Esophagus muscularis mucosa (tissue), 4 donors: Measurements from ENCODE around the gene SEC61B. TPM values are rescaled to one million over a fixed set of nuclear protein-coding genes. Genes with fewer than 3 reads are reported as not detected.

Source experiments
- DNase-seq: peaks from one replicate; pipeline ENCODE4 v3.0.0-alpha.2; 2017; ENCODE audit errors: extremely low spot score
- H3K27ac ChIP-seq, 4 donors: fragments of 200-600 bp; sonication (generic); replicated peaks in 1 of 4; 1 replicate in 3 of 4; 2 replicates in 1 of 4; pipeline ENCODE4 v1.5.1; 2016 to 2019; ENCODE audit warnings: mild to moderate bottlenecking in 1 of 4
- H3K27me3 ChIP-seq, 4 donors: fragments of 200-600 bp; sonication (generic); one replicate each; pipeline versions ENCODE4 v1.5.1 to v1.6.0; 2016 to 2019
- H3K36me3 ChIP-seq, 4 donors: fragments of 200-600 bp; sonication (generic); one replicate each; pipeline ENCODE4 v1.5.1; 2016 to 2019
- H3K4me1 ChIP-seq, 4 donors: fragments of 200-600 bp; sonication (generic); one replicate each; pipeline ENCODE4 v1.5.1; 2016 to 2019
- H3K4me3 ChIP-seq, 4 donors: fragments of 200-600 bp; sonication (generic); 1 replicate in 2 of 4; 2 replicates in 2 of 4; pipeline ENCODE4 v1.5.1; 2016 to 2019; ENCODE audit warnings: mild to moderate bottlenecking in 4 of 4, moderate library complexity in 1 of 4
- H3K9me3 ChIP-seq, 4 donors: fragments of 200-600 bp; sonication (generic); 1 replicate in 3 of 4; 2 replicates in 1 of 4; pipeline ENCODE4 v1.5.1; 2016 to 2019
- CTCF ChIP-seq, 3 experiments: fragments of 200-600 bp in 2 of 3; fragments of 450-650 bp in 1 of 3; sonication (generic) in 2 of 3; IDR thresholded peaks; one replicate each; pipeline ENCODE4 v1.5.1; 2017 to 2019; ENCODE audit warnings: antibody characterized with exemption in 3 of 3, mild to moderate bottlenecking in 2 of 3, moderate library complexity in 1 of 3
- EP300 ChIP-seq: sonication (generic); formaldehyde crosslinking; IDR thresholded peaks from one replicate; pipeline ENCODE4 v1.6.1; 2017; ENCODE audit warnings: antibody characterized with exemption
- POLR2A ChIP-seq: fragments of 450-650 bp; IDR thresholded peaks from one replicate; pipeline ENCODE4 v1.6.1; 2017; ENCODE audit warnings: antibody characterized with exemption, moderate library complexity, mild to moderate bottlenecking, low read depth
- POLR2AphosphoS5 ChIP-seq, 2 donors: sonication (generic); formaldehyde crosslinking; IDR thresholded peaks; one replicate each; pipeline ENCODE4 v1.6.1; 2017; ENCODE audit warnings: antibody characterized with exemption in 2 of 2
- WGBS: methylation state at CpG from one replicate; pipeline ENCODE4 v1.1.5; 2018; 5-methylcytosine and 5-hydroxymethylcytosine counted together
- intact Hi-C: fragments of 100-400 bp; cut with DNase I; formaldehyde crosslinking; loops from one replicate; pipeline ENCODE4 v1.15.1; 2023
- total RNA-seq, 4 donors: library from RNA; depleted of rRNA; stranded (reverse); fragments of >200 nt; gene quantifications; one replicate each; pipeline versions ENCODE4 v1.1.0 to v1.2.1, GENCODE V29; 2016

Gene SEC61B
- total RNA-seq, 4 donors from 2014 or later: 53.6 to 67.9 (median 62.9) TPM

- TF ChIP-seq CTCF (IDR thresholded peaks at IDR 0.05): no peak
- no peak for TF ChIP-seq POLR2AphosphoS5 (IDR thresholded peaks at IDR 0.05)
- TF ChIP-seq POLR2A: no peak
- no peak for TF ChIP-seq EP300
- H3K4me3 ChIP-seq: no peak overlapping the region
- no peaks in the 10 kb centered on the region for H3K36me3 ChIP-seq
- no peaks in the 10 kb centered on the region for H3K9me3 ChIP-seq
- intact Hi-C loops: no loop called here
- no peak overlapping the region for H3K27ac ChIP-seq
- no peak for DNase-seq
- H3K4me1 ChIP-seq: peaks cover 1 to 17% (median 14%) of the 10 kb centered on the region in 4 donors
- no peaks in the 10 kb centered on the region for H3K27me3 ChIP-seq
- WGBS: 85% methylated on average over 15 of the region's 15 CpGs
Observed at GRCh38 chr9:99253772-99254431, 31.8 kb downstream of the SEC61B start.

- TF ChIP-seq CTCF (IDR thresholded peaks at IDR 0.05): no peak
- TF ChIP-seq POLR2AphosphoS5 (IDR thresholded peaks at IDR 0.05): no peak
- TF ChIP-seq POLR2A: no peak
- no peak for TF ChIP-seq EP300
- no peak for DNase-seq
- H3K4me1 ChIP-seq: peaks cover 13 to 30% (median 28%) of the 10 kb centered on the region in 4 donors
- H3K36me3 ChIP-seq: no peaks in the 10 kb centered on the region
- WGBS: 50% methylated on average over 1 of the region's 1 CpG
- intact Hi-C loops: loop anchor here (5.0 kb wide), 1 partner anchor 33 kb away; the partner anchor contains the start of genes ALG2 and SEC61B
- H3K27me3 ChIP-seq: no peaks in the 10 kb centered on the region
- no peaks in the 10 kb centered on the region for H3K9me3 ChIP-seq
- no peak overlapping the region for H3K4me3 ChIP-seq
- peak overlapping the region in 2 of 4 donors; percentile 24 to 25 for H3K27ac ChIP-seq
Observed at GRCh38 chr9:99255651-99256050, 33.6 kb downstream of the SEC61B start.

GRCh38 chr9:99257723-99258389 lies 35.8 kb downstream of the SEC61B start:
- 98% methylated on average over 6 of the region's 8 CpGs for WGBS
- no peak for TF ChIP-seq POLR2A
- Histone ChIP-seq H3K27me3 (no peaks in the 10 kb centered on the region), H3K9me3 (no peaks in the 10 kb centered on the region), H3K27ac (peak overlapping the region in 1 of 4 donors; percentile 71), H3K4me3 (no peak overlapping the region), H3K4me1 (peaks cover 13 to 30% (median 28%) of the 10 kb centered on the region in 4 donors), H3K36me3 (no peaks in the 10 kb centered on the region)
- intact Hi-C loops: loop anchor here (5.0 kb wide), 1 partner anchor 36 kb away; the partner anchor contains the start of genes ALG2 and SEC61B
- DNase-seq: peak; percentile 57

GRCh38 chr9:99259231-99259918 lies 37.3 kb downstream of the SEC61B start:
- DNase-seq: peak; percentile 94
- no peaks in the 10 kb centered on the region for H3K9me3 ChIP-seq
- intact Hi-C loops: loop anchor here (5.0 kb wide), 1 partner anchor 37 kb away; the partner anchor contains the start of genes ALG2 and SEC61B
- TF ChIP-seq CTCF (IDR thresholded peaks at IDR 0.05) (no peak), POLR2A (peak; percentile 14), EP300 (no peak), POLR2AphosphoS5 (IDR thresholded peaks at IDR 0.05) (peak; percentile 77 to 84)
- H3K27ac ChIP-seq: peak overlapping the region; percentile 68 to 81 (median 70)
- no peaks in the 10 kb centered on the region for H3K36me3 ChIP-seq
- peaks cover 13 to 30% (median 28%) of the 10 kb centered on the region in 4 donors for H3K4me1 ChIP-seq
- H3K27me3 ChIP-seq: no peaks in the 10 kb centered on the region
- peak overlapping the region; percentile 46 to 57 (median 52) for H3K4me3 ChIP-seq
- WGBS: 6% methylated on average over 23 of the region's 27 CpGs

- intact Hi-C loops: loop anchor here (10.0 kb wide), 3 partner anchors 183 to 643 kb away; partner anchors contain the start of gene STX17
- Histone ChIP-seq H3K36me3 (no peaks in the 10 kb centered on the region), H3K27ac (no peak overlapping the region), H3K27me3 (no peaks in the 10 kb centered on the region), H3K4me3 (no peak overlapping the region), H3K4me1 (peaks cover 13 to 27% (median 25%) of the 10 kb centered on the region in 4 donors), H3K9me3 (no peaks in the 10 kb centered on the region)
- DNase-seq: peak; percentile 60
- WGBS: 95% methylated on average over 2 of the region's 2 CpGs
- TF ChIP-seq POLR2A (no peak), POLR2AphosphoS5 (IDR thresholded peaks at IDR 0.05) (no peak), EP300 (no peak), CTCF (IDR thresholded peaks at IDR 0.05) (no peak)
Observed at GRCh38 chr9:99261923-99262322, 39.8 kb downstream of the SEC61B start.
